HL-60 (cell line): Measurements from ENCODE around the gene CDC45.
"Not testable (repeated sequence)": the region's sequence is repeated elsewhere in the genome, so short reads cannot be mapped to it uniquely, and the experiment has no call there.

Experiments
- GABPA ChIP-seq: IDR thresholded peaks from 2 replicates; pipeline ENCODE4 v1.6.1; 2012; ENCODE audit warnings: low read depth
- REST ChIP-seq: IDR thresholded peaks from 2 replicates; pipeline ENCODE4 v1.6.1; 2012; ENCODE audit warnings: low read depth; ENCODE audit not compliant: insufficient replicate concordance
- TF ChIP-seq, protein P1 (sequence below): IDR thresholded peaks from one replicate; pipeline ENCODE4 v1.5.1; 2011; ENCODE audit warnings: low read length, control low read depth, inconsistent platforms; ENCODE audit not compliant: insufficient read depth

DNA sequence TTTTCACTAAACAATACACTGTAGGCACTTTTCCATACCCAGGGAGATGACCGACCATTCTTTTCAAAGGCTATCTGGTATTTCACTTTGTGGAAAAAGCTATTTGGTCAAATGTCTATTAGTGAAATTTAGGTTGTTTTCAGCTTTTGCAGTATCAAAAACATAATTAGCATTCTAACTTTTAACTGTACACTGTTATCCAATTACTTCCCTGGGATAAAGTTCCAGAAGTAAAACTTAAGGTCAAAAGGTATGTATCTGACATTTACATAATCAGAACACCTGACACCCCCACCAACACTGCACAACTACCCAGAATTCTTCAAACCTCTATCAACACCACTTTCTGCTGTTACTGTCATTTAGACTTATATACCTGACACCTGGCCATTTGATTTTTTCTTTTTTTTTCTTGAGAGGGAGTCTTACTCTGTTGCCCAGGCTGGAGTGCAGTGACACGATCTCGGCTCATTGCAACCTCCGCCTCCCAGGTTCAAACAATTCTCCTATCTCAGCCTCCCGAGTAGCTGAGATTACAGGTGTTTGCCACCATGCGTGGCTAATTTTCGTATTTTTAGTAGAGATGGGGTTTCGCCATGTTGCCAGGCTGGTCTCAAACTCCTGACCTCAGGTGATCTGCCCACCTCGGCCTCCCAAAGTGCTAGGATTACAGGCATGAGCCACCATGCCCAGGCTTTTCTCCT lies 34.3 kb upstream of the CDC45 start:
- TF ChIP-seq, protein P1, sequence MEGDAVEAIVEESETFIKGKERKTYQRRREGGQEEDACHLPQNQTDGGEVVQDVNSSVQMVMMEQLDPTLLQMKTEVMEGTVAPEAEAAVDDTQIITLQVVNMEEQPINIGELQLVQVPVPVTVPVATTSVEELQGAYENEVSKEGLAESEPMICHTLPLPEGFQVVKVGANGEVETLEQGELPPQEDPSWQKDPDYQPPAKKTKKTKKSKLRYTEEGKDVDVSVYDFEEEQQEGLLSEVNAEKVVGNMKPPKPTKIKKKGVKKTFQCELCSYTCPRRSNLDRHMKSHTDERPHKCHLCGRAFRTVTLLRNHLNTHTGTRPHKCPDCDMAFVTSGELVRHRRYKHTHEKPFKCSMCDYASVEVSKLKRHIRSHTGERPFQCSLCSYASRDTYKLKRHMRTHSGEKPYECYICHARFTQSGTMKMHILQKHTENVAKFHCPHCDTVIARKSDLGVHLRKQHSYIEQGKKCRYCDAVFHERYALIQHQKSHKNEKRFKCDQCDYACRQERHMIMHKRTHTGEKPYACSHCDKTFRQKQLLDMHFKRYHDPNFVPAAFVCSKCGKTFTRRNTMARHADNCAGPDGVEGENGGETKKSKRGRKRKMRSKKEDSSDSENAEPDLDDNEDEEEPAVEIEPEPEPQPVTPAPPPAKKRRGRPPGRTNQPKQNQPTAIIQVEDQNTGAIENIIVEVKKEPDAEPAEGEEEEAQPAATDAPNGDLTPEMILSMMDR, result not testable (repeated sequence)
- TF ChIP-seq REST, GABPA: not testable (repeated sequence)
